Measurements from ENCODE around the gene KATNB1. TPM values are rescaled to one million over a fixed set of nuclear protein-coding genes. Genes with fewer than 3 reads are reported as not detected.

The KATNB1 gene
- total and polyA plus RNA-seq, 2 of the 8 experiments (the other 6 are each of a cell fraction or from before 2014, with no cell fraction given) = 50.2 to 60.4 TPM

DNA sequence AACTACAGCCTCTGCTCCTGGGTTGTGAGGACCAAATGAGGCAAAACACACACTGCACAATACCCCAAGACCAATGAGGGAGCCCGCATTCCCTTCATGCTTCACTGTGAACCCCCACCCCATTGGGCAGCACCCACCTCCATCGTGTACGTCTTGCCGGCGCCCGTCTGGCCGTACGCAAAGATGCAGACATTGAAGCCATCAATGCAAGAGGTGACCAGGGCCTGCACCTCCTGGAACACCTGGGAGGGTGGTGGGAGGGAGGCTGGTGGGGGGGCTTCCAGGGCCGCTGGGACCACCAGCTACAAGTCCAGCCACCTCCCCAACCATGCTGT lies 28.4 kb downstream of the KATNB1 start (continued):
- no peak for TF ChIP-seq CBX5 (IDR thresholded peaks at IDR 0.05; ENCODE audit: low read depth, low read length)

All from H1 (cell line).